Measurements from ENCODE around the gene FHOD3.

GRCh38 chr18:36402765-36403396 is 105.4 kb downstream of the FHOD3 start:
- TF ChIP-seq CEBPB (IDR thresholded peaks at IDR 0.05) (no peak), CTCF (IDR thresholded peaks at IDR 0.05) (no peak), PHF8 (IDR thresholded peaks at IDR 0.05; ENCODE audit: borderline replicate concordance, low read depth) (no peak), HOXA7 (CRISPR knock-in tag; IDR thresholded peaks at IDR 0.05) (no peak), RNF2 (IDR thresholded peaks at IDR 0.05; ENCODE audit: borderline replicate concordance, low read depth) (no peak), CHD2 (IDR thresholded peaks at IDR 0.05; ENCODE audit: low read length, partially characterized antibody) (no peak), MAFK (IDR thresholded peaks at IDR 0.05; ENCODE audit: partially characterized antibody) (no peak), POLR2A (IDR thresholded peaks at IDR 0.05; ENCODE audit: low read length) (no peak), KDM5A (IDR thresholded peaks at IDR 0.05) (no peak)
